GM12878 (cell line): Measurements from ENCODE around the gene IFI30. TPM values are rescaled to one million over a fixed set of nuclear protein-coding genes. Genes with fewer than 3 reads are reported as not detected.
A peak's percentile ranks its signal among the peaks of the same experiment; 100 is the strongest.

ENCODE experiments used
- ATAC-seq: fragments of 200-7000 bp; cut with Tn5 transposase; 3 replicates; pipeline ENCODE4 v1.9.1; 2020; ENCODE audit warnings: mild to moderate bottlenecking, moderate library complexity
- BruUV-seq: library from RNA; stranded (reverse); fragments of 400-500 nt; replicated peaks from 2 replicates; lab custom pipeline; 2021; lab: Mats Ljungman, UMichigan
- CTCF ChIA-PET: fragments of 300-600 bp; sonication (Branson Sonifier 250); formaldehyde crosslinking; extraction: SDS; loops from one replicate; lab custom pipeline; 2021; ENCODE audit warnings: inconsistent platforms; lab: Yijun Ruan, JAX
- POLR2A ChIA-PET: fragments of 350-600 bp; formaldehyde crosslinking; extraction: SDS; loops from one replicate; lab custom pipeline; 2021; ENCODE audit warnings: inconsistent platforms; lab: Charles Lee
- RAD21 ChIA-PET: fragments of 300-600 bp; sonication (Branson Sonifier 250); formaldehyde crosslinking; loops from one replicate; lab custom pipeline; 2023; ENCODE audit warnings: antibody characterized with exemption; ENCODE audit not compliant: unreplicated experiment; lab: Charles Lee
- SMC1A ChIA-PET: fragments of 300-600 bp; sonication (Branson Sonifier 250); formaldehyde crosslinking; loops from one replicate; lab custom pipeline; 2023; ENCODE audit not compliant: unreplicated experiment, uncharacterized antibody; lab: Charles Lee
- DNase-seq: peaks from one replicate; pipeline ENCODE4 v3.0.0-alpha.2; 2011; ENCODE audit warnings: low read depth, low spot score
- FAIRE-seq: peaks from 3 replicates; lab custom pipeline; 2011; peaks lifted over from hg19 to GRCh38; lab: Jason Lieb, UNC
- H2AFZ ChIP-seq: 2 replicates; pipeline ENCODE4 v1.6.0; 2011; ENCODE audit warnings: low read depth, low read length, control low read depth; ENCODE audit not compliant: control insufficient read depth
- H3K27ac ChIP-seq: 2 replicates; pipeline ENCODE4 v1.5.1; 2011; ENCODE audit warnings: control low read depth; ENCODE audit not compliant: control insufficient read depth, insufficient read depth
- H3K27me3 ChIP-seq, 2 experiments: replicated peaks in 1 of 2; 2 replicates each; pipeline versions ENCODE4 v1.6.0 to v1.6.1; 2011; ENCODE audit warnings: low read length in 1 of 2; ENCODE audit not compliant: control insufficient read depth in 2 of 2, insufficient read depth in 2 of 2
- H3K36me3 ChIP-seq, 2 experiments: 2 replicates each; pipeline ENCODE4 v1.5.1; 2011; ENCODE audit warnings: low read length in 1 of 2; ENCODE audit not compliant: control insufficient read depth in 2 of 2, insufficient read depth in 2 of 2
- H3K4me1 ChIP-seq: 2 replicates; pipeline ENCODE4 v1.6.1; 2011; ENCODE audit warnings: mild to moderate bottlenecking, low read length, moderate library complexity, mixed read lengths; ENCODE audit not compliant: control insufficient read depth, insufficient read depth
- H3K4me2 ChIP-seq: 2 replicates; pipeline ENCODE4 v1.6.0; 2011; ENCODE audit warnings: control low read depth; ENCODE audit not compliant: control insufficient read depth, insufficient read depth
- H3K4me3 ChIP-seq: fragments of 200-600 bp; sonication (generic); 2 replicates; pipeline ENCODE4 v1.5.1; 2016
- H3K79me2 ChIP-seq: 2 replicates; pipeline ENCODE4 v1.6.0; 2011; ENCODE audit warnings: low read length; ENCODE audit not compliant: control insufficient read depth, insufficient read depth
- H3K9ac ChIP-seq: 2 replicates; pipeline ENCODE4 v1.8.0; 2011; ENCODE audit warnings: low read length, control low read depth, mixed read lengths; ENCODE audit not compliant: control insufficient read depth, insufficient read depth
- H3K9me3 ChIP-seq: replicated peaks from 3 replicates; pipeline ENCODE4 v1.5.1; 2011; ENCODE audit warnings: mild to moderate bottlenecking, low read length; ENCODE audit not compliant: control insufficient read depth, insufficient read depth
- H4K20me1 ChIP-seq: 2 replicates; pipeline ENCODE4 v1.6.0; 2011; ENCODE audit not compliant: control insufficient read depth, insufficient read depth
- MXI1 ChIP-seq: fragments of 150-350 bp; IDR thresholded peaks from 2 replicates; pipeline ENCODE4 v1.6.1; 2011; ENCODE audit warnings: low read depth, mild to moderate bottlenecking, inconsistent platforms, low read length, improper control_type of control experiment
- NBN ChIP-seq: fragments of 450-650 bp; IDR thresholded peaks from 2 replicates; pipeline ENCODE4 v1.6.1; 2016
- POLR2AphosphoS2 ChIP-seq: IDR thresholded peaks from 2 replicates; pipeline ENCODE4 v1.6.1; 2011; ENCODE audit warnings: low read depth, mild to moderate bottlenecking, low read length, improper control_type of control experiment, moderate library complexity
- WGBS: methylation state at CpG from one replicate; pipeline ENCODE4 v1.1.6; 2016; ENCODE audit warnings: low lambda C conversion rate; ENCODE audit not compliant: insufficient replicate concordance, insufficient coverage; ENCODE audit errors: missing lambda C conversion rate; 5-methylcytosine and 5-hydroxymethylcytosine counted together
- in situ Hi-C: fragments of 300-500 bp; cut with MboI; formaldehyde crosslinking; loops from 9 replicates; pipeline ENCODE4 v1.14.3; 2018; ENCODE audit warnings: mixed read lengths
- intact Hi-C: fragments of 100-400 bp; cut with micrococcal nuclease; formaldehyde crosslinking; loops from one replicate; pipeline ENCODE4 v1.14.2; 2022; ENCODE audit not compliant: unreplicated experiment
- polyA plus RNA-seq, 11 experiments: library from polyadenylated mRNA; depleted of rRNA in 4 of 11; unstranded in 6 of 11; stranded (reverse) in 5 of 11; fragments of >200 nt; fragmentation: Nextera tagmentation in 4 of 11; fragmentation: Illumina TruSeq in 1 of 11; extraction: Ambion mirVana in 4 of 11; extraction: Trizol in 1 of 11; gene quantifications; 1 replicate in 1 of 11; 2 replicates in 10 of 11; pipeline versions ENCODE4 v1.2.1 to v1.2.3, GENCODE V29; 2011 to 2016; ENCODE audit warnings: inconsistent platforms in 2 of 11, missing spikeins in 2 of 11, low read depth in 1 of 11
- total RNA-seq, 4 experiments: library from RNA; depleted of rRNA in 3 of 4; stranded (reverse); fragments of >200 nt in 3 of 4; fragmentation: Illumina TruSeq in 1 of 4; extraction: Trizol in 1 of 4; gene quantifications; 2 replicates each; pipeline versions ENCODE4 v1.2.1 to v1.2.3, GENCODE V29; 2013 to 2021
- TF ChIP-seq, protein P1 (sequence below): fragments of 450-650 bp; IDR thresholded peaks from 2 replicates; pipeline ENCODE4 v1.6.1; 2016; ENCODE audit warnings: mild to moderate bottlenecking

IFI30 gene
- total and polyA plus RNA-seq, 10 of the 15 experiments (the other 5 are each of a cell fraction or from before 2014, with no cell fraction given), result 221 to 1,112 (median 451) TPM

DNA sequence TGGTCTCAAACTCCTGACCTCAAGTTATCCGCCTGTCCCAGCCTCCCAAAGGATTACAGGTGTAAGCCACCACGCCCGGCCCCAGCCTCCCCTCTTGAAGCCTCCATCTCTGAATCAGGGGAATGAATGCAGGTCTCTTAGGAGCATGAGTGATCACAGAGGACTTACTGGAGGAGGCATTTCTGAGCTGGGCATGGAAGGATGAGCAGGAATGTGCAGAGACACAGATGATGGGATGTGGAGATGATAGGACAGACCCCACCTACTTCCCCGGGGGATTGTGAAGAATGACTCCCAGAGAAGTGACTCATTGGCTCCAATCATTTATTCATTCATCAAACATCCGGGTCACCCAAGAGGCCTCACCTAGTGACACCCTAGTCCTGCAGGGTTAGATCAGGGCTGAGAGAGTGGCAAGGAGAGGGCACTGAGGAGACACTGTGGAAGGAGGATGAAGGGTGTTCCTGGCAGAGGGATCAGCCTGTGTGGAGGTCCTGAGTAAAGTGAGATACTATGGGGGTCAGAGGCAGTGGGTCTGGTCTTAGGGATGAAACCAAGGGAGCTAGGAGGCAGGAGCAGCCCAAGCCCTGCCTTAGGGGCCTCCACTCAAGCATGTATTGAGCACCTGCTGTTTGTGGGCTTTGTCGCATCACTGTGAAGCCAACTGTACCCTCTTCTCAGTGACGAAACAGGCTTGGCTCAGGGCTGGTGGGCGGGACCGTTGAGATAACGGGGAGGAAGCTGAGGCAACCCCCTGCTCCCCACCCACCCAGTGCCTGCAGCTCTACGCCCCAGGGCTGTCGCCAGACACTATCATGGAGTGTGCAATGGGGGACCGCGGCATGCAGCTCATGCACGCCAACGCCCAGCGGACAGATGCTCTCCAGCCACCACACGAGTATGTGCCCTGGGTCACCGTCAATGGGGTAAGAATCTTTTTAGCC is 3.0 kb downstream of the IFI30 start:
- H2AFZ ChIP-seq, result no peak overlapping the region
- H3K4me2 ChIP-seq, result peak overlapping the region; percentile 36
- ChIA-PET SMC1A (interaction anchor here (1.0 to 3.4 kb wide), 6 partner anchors 9 to 28 kb away, joined by 3 to 13 read pairs (median 3); partner anchors contain the start of gene RAB3A), RAD21 (interaction anchor here (0.7 to 4.5 kb wide), 3 partner anchors 12 to 28 kb away, joined by 3 to 15 read pairs (median 13); partner anchors contain the start of genes MPV17L2 and RAB3A), CTCF (no interaction called here), POLR2A (interaction anchor here (1.0 to 4.2 kb wide), 6 partner anchors 10 to 241 kb away, joined by 3 to 31 read pairs (median 5); partner anchors contain the start of genes IL12RB1 and JUND)
- DNase-seq, result no peak
- H3K27me3 ChIP-seq, result no peaks in the 10 kb centered on the region
- H3K9ac ChIP-seq, result peak overlapping the region; percentile 43
- no peak for ATAC-seq
- WGBS, result 66% methylated on average over 19 of the region's 19 CpGs
- peak; percentile 50; the same call in 1 of the 2 replicates for TF ChIP-seq POLR2AphosphoS2
- TF ChIP-seq MXI1, result no peak
- no peak for TF ChIP-seq NBN
- TF ChIP-seq, protein P1, sequence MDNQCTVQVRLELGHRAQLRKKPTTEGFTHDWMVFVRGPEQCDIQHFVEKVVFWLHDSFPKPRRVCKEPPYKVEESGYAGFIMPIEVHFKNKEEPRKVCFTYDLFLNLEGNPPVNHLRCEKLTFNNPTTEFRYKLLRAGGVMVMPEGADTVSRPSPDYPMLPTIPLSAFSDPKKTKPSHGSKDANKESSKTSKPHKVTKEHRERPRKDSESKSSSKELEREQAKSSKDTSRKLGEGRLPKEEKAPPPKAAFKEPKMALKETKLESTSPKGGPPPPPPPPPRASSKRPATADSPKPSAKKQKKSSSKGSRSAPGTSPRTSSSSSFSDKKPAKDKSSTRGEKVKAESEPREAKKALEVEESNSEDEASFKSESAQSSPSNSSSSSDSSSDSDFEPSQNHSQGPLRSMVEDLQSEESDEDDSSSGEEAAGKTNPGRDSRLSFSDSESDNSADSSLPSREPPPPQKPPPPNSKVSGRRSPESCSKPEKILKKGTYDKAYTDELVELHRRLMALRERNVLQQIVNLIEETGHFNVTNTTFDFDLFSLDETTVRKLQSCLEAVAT, result no peak
- no peak for FAIRE-seq
- no peaks in the 10 kb centered on the region for H4K20me1 ChIP-seq
- in situ Hi-C loops, result no loop called here
- H3K36me3 ChIP-seq, result peaks cover 17 to 19% of the 10 kb centered on the region in 2 experiments; a peak in 3 of 4 replicates
- peak overlapping the region; percentile 55; the same call in 1 of the 2 replicates for H3K4me3 ChIP-seq
- intact Hi-C loops, result no loop called here
- H3K27ac ChIP-seq, result no peak overlapping the region
- peaks cover 30% of the 10 kb centered on the region for H3K79me2 ChIP-seq
- BruUV-seq, result TSS peak; percentile 30
- no peaks in the 10 kb centered on the region; the same call in 2 of the 3 replicates for H3K9me3 ChIP-seq
- H3K4me1 ChIP-seq, result peaks cover 34% of the 10 kb centered on the region
